GM18526 (cell line): ENCODE data around the gene ADAMTS15.

Experiments
- POLR2A ChIP-seq: IDR thresholded peaks from 3 replicates; pipeline ENCODE4 v1.6.1; 2011; ENCODE audit not compliant: insufficient read length; ENCODE audit errors: extremely low read depth

ADAMTS15 gene

GRCh38 chr11:130523166-130523565 is 74.7 kb downstream of the ADAMTS15 start:
- no peak for TF ChIP-seq POLR2A

- no peak for TF ChIP-seq POLR2A
Measured at GRCh38 chr11:130523609-130524008, 75.2 kb downstream of the ADAMTS15 start.

GRCh38 chr11:130524132-130524790 is 75.8 kb downstream of the ADAMTS15 start:
- TF ChIP-seq POLR2A = no peak

- TF ChIP-seq POLR2A = no peak
Measured at GRCh38 chr11:130525307-130525706, 76.9 kb downstream of the ADAMTS15 start.
